Astrocyte of the cerebellum (primary cell): ENCODE data around the gene KCNV2.

Experiments
- DNase-seq: peaks from one replicate; pipeline ENCODE4 v3.0.0-alpha.2; 2011; ENCODE audit warnings: low read depth
- H3K4me3 ChIP-seq: 2 replicates; pipeline ENCODE4 v1.5.1; 2011; ENCODE audit warnings: mild to moderate bottlenecking, low read depth, low read length, moderate library complexity
- in situ Hi-C: cut with HindIII; loops from 2 replicates; pipeline ENCODE4 v1.10.0; 2017; ENCODE audit warnings: low sequenced_read_pairs
- TF ChIP-seq, protein P1 (sequence below): IDR thresholded peaks from 2 replicates; pipeline ENCODE4 v1.5.1; 2012; ENCODE audit warnings: low read length, low read depth, moderate library complexity, mild to moderate bottlenecking; ENCODE audit errors: missing control alignments

The KCNV2 gene

DNA sequence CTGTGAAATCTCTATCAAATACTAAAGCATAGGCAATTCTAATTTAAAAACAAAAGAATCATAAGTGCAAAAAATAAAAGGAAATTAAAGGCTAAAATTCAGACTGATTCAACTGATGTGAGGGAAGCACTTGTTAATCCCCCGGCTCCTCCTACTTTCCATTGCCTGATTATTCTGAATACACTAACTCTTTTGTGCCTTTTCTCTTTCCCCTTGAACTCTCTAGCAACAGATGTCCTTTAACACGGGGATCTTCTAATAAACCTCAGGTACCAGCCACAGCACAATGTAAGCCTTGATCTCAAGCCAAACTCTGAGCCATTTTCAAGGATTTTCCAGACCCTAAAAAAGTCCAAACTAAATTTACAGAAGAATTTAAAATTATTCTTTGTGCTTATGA lies 61.5 kb downstream of the KCNV2 start:
- H3K4me3 ChIP-seq: no peak overlapping the region
- DNase-seq: no peak
- TF ChIP-seq, protein P1, sequence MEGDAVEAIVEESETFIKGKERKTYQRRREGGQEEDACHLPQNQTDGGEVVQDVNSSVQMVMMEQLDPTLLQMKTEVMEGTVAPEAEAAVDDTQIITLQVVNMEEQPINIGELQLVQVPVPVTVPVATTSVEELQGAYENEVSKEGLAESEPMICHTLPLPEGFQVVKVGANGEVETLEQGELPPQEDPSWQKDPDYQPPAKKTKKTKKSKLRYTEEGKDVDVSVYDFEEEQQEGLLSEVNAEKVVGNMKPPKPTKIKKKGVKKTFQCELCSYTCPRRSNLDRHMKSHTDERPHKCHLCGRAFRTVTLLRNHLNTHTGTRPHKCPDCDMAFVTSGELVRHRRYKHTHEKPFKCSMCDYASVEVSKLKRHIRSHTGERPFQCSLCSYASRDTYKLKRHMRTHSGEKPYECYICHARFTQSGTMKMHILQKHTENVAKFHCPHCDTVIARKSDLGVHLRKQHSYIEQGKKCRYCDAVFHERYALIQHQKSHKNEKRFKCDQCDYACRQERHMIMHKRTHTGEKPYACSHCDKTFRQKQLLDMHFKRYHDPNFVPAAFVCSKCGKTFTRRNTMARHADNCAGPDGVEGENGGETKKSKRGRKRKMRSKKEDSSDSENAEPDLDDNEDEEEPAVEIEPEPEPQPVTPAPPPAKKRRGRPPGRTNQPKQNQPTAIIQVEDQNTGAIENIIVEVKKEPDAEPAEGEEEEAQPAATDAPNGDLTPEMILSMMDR: no peak
- in situ Hi-C loops: no loop called here
